Activated T-cell treated with anti-CD3 and anti-CD28 coated beads for 1 hour (primary cell): ENCODE measurements around the gene SEMA6B.
"Not testable (repeated sequence)": the region's sequence is repeated elsewhere in the genome, so short reads cannot be mapped to it uniquely, and the experiment has no call there.

Source experiments
- DNase-seq: peaks from one replicate; pipeline ENCODE4 v3.0.0-alpha.2; 2020; ENCODE audit warnings: low read depth

SEMA6B gene, protein sequence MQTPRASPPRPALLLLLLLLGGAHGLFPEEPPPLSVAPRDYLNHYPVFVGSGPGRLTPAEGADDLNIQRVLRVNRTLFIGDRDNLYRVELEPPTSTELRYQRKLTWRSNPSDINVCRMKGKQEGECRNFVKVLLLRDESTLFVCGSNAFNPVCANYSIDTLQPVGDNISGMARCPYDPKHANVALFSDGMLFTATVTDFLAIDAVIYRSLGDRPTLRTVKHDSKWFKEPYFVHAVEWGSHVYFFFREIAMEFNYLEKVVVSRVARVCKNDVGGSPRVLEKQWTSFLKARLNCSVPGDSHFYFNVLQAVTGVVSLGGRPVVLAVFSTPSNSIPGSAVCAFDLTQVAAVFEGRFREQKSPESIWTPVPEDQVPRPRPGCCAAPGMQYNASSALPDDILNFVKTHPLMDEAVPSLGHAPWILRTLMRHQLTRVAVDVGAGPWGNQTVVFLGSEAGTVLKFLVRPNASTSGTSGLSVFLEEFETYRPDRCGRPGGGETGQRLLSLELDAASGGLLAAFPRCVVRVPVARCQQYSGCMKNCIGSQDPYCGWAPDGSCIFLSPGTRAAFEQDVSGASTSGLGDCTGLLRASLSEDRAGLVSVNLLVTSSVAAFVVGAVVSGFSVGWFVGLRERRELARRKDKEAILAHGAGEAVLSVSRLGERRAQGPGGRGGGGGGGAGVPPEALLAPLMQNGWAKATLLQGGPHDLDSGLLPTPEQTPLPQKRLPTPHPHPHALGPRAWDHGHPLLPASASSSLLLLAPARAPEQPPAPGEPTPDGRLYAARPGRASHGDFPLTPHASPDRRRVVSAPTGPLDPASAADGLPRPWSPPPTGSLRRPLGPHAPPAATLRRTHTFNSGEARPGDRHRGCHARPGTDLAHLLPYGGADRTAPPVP

DNA sequence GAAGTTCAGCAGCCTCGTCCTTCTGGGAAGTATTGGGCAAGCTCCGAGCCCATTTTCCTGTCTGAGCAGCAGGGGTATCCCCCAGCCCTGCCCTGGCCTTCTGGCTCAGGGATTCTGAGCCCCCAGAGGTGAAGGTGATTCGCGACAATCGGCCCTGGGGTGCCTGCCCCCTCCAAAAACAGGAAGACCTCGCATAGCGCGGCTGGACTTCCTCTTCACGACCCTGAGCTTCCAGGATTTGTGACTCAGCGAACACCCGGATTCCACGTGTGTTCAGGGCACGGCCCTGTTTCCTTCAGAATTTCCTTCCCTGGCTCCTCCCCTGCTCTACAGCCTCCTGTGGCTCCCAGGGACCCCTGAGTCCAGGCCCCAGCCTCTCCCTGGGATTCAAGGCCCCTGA lies at the start of gene SEMA6B:
Gene SEMA6B, minus strand, starts transcription at position 116 of the 400 bp plus-strand sequence. CDS start 1,227 bp downstream, outside the sequence.
- no peak for DNase-seq

DNA sequence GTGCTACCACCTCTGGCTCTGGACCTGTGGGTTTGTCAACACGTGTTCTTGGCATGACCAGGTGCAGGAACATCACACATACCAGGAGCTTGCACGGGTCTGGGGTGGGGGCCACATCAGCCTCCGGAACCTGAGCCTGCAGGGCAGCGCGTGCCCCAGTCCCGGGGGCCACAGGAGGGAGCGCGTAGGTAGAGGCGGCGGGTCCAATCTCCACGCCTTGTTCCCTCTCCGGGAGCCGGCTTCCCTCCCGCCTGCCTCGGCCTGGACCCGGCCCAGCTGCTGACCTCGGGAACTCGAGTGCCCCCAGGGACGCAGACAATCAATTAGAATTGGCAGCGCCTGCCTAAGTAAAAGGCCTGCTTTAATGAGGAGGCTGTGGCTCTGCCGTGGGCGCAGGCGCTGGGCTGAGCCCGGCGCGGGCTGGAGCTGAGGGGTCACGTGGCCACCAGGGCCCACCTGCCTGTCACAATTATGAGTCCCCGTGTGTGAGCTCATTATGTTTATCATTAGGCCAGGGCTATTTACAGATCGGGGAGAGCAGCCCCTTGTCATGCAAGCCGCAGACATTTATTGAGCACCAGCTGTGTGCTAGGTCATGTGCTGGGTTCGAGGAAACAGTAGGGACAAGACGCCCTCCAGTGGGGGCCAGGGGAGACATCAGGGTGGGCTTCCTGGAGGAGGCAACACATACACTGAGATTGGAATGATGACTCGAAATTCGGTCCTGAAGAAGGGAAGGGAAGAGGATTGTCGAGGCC lies 47.6 kb upstream of the SEMA6B start:
- DNase-seq = no peak

DNA sequence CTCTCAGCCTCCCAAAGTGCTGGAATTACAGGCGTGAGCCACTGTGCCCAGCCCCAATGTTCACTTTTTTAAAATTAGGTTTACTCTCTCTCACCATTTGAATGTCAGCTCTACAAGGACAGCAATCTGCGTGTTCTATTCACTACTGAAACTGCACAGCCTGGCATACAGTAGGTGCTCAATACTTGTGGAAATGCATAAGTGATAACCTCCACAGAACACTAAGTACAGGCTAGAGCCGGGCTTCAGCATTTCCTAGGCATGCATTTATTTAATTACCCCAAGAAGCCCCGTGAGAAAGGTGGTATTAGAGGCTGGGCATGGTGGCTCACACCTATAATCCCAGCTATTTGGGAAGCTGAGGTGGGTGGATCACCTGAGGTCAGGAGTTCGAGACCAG lies 46.7 kb upstream of the SEMA6B start:
- DNase-seq = no peak

DNA sequence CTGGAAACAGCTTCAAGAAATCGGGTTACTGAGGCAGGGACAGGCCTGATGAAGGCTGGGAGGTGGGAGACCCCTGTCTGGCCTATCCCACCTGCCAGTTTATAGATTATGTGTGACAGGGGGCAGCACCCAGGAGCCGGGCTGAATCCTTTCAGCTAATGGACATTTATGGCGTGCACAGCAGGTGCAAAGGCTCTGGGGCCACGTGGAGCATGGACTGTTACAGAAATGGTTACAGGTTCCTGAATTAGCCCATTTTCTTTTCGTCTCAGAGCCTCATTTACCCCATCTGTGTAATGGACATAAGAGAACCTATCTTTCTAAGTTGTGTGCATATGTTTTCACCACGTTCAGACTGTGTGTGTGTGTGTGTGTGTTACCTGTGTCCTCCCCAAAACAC lies 45.4 kb upstream of the SEMA6B start:
- no peak for DNase-seq

DNA sequence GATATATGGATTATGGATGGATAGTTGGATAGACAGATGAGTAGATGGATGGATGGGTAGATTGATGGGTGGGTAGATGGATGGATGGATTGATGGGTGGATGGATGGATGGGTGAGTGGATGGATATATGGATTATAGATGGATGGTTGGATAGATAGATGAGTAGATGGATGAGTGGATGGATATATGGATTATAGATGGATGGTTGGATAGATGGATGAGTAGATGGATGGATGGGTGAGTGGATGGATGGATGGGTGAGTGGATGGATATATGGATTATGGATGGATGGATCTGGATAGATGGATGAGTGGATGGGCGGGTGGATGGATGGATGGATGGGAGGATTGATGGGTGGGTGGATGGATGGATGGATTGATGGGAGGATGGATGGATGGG lies 43.4 kb upstream of the SEMA6B start:
- DNase-seq = no peak

DNA sequence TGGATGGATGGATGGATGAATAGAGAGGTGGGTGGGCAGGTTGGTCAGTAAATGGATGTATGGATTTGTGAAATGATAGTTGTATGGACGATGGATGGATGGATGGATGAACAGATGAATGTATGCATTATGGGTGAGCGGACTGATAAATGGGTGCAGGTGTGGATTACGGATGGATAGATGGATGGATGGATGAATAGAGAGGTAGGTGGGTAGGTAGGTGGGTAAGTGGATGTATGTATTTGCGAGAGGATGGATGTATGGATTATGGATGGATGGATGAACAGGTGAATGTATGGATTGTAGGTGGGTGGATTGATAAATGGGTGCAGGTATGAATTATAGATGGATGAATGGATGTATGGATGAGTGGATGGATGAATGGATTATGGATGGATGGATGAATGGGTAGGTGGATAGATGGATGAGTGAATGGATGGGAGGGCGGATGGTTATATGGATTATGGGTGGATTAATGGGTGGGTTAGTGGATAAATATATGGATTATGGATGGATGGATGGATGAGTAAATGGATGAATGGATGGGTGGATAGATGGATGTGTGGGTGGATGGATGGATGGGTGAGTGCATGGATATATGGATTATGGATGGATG lies 42.8 kb upstream of the SEMA6B start:
- no peak for DNase-seq

DNA sequence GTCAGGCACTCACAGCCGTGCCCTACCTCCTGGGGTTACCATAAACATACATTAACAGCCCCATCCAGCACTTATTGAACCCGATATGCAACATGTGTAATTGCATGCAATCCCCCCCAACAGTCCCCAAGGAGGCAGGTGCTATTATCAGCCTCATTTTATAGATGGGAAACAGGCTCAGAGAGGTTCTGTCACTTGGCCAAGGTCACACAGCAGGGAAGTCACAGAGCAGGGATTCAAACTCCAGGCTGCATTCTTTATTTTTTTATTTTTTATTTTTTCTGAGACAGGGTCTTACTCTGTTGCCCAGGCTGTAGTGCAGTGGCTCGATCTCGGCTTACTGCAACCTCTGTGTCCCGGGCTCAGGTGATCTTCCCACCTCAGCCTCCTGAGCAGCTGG lies 41.4 kb upstream of the SEMA6B start:
- DNase-seq = no peak

DNA sequence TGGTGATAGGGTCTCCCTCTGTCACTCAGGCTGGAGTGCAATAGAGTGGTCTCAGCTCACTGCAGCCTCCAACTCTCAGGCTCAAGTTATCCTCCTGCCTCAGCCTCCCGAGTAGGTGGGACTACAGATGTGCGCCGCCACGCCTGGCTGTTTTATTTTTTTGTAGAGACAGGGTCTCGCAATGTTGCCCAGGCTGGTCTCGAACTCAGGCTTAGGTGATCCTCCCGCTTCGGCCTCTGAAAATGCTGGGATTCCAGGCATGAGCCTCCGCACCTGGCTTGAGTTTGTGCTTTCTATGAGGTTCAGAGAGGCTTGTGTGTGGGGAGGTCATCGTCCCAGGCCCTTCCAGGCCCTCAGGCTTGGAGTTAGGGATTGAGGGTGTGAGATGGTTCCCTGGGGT lies 40.6 kb upstream of the SEMA6B start:
- no peak for DNase-seq

DNA sequence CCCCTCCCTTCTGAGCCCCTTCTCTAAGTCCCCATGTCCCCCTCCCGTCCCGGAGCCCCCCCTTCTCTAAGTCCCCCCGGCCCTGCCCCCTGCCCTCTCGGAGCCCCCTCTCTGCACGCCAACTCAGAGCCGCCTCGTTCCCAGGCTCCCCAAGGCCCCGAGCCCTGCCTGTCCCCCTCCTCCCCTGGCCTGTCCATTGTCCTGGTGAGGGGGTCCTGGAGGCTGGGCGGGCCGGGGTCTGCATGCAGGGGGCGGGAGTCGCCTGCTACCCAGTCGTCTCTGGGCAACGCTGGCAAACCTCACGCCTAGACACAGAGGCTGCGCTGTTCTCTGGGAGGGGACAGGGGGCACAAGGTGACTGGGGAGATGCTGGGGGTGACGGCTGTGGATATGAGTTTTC lies 39.2 kb upstream of the SEMA6B start:
- no peak for DNase-seq

DNA sequence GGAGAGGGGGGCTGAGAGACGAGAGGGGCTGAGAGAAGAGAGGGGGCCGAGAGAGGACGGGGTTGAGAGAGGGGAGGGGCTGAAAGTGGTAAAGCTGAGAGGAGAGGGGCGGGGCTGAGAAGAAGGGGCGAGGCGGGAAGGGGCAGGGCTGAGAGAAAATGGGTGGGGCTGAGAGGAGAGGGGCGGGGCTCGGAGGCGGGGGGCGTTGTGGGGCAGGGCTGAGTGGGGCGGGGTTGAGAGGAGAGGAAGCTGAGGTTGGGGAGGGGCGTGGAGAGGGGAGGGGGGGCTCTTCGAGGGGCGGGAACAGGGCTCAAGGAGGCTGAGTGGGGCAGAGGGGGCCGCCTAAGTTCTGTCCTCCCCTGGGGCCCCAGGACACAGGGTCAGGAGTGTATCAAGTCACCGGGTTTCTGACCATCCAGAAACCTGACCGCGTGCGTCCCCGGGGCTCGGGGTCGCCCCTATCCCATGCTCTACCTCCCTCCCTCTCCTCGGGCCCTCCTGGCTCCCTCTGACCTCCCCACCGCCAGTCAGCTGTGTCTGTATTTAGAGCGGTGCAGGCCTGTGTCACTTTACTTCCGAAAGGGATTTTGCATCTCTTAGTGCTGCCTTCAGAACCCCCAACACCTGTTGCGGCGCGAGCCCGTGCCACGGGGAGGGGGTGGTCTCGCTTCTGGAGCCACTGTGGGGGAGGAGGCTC lies 38.6 kb upstream of the SEMA6B start:
- DNase-seq = peak; percentile 25

DNA sequence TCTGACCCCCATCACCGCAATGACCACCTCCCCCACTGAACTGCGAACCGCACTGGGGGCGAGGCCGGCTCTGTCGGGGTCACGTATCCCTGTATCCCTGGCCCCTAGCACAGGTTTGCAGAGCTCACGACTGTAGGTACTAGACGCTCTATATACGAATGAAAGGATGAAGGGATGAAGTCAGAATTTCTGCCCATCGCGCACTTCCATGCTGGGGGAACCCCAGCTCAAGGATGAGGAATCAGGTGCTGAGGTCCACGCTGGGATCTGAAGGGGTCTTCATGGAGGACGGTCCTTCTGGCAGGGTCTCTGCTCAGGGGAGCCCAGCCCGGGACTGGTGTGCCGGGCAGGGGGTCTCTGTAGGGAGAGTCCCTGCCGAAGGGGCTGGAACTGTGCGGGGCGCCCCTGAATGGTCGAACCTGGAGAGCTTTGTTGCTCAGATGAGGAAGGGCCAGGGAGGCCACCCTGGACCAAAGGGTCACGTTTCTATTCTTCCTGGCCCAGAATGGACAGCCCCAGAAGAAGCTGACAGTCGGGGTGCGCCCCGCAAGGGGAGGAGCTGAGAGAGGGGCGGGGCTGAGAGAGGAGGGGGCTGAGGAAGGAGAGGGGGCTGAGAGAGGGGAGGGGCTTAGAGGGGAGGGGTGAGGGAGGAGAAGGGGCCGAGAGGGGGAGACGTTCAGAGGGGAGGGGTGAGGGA lies 37.9 kb upstream of the SEMA6B start:
- no peak for DNase-seq

DNA sequence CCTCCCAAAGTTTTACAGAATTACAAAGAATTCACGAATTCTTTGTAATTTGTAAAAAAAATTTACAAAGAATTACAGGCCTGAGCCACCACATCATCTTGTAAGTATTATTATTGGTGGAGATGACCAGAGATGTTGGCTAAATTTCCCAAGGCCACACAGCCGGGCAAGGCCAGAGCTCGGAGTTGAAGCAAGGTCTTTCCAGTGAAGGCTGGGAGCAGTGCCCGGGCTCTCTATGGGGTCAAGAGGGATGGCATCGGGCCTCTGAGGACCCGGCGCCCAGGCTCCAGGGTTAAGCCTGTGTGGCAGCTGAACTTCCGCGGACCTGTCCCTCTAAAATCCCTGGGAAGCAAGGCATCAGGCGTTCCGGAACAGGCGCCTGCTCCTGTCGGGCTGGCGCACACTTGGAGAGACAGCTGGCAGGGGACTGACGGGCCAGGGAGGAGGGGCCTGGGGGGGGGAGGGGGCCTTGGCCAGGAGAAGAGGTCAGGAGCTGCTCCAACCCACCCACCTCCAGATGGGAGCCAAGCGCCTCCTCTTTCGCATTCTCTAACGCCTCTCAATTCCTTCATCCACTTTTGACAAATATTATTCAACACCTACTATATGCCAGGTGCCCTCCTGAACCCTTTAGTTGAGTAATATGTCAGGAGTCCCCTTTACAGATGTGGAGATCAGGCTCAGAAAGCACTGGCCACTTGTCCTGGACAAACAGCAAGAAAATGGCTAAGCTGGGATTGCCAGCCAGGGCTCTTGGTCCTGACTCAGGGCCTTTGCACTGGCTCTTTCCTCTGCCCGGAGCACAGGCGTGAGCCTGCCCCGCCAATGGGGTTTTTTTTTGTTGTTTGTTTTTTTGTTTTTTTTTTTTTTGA lies 36.8 kb upstream of the SEMA6B start:
- DNase-seq = no peak

DNA sequence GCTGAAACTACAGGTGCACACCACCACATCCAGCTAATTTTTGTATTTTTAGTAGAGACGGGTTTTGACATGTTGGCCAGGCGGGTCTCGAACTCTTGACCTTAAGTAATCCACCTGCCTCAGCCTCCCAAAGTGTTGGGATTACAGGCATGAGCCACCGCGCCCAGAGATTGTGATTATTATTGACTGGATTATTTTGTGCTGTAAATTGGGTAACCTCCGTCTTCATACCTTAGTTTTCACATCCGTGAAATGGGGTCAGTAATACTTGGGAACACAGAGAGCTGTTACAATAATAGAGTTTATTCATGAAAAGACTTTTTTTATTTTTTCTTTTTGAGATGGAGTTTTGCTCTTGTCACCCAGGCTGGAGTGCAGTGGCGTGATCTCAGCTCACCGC lies 35.7 kb upstream of the SEMA6B start:
- DNase-seq = not testable (repeated sequence)

DNA sequence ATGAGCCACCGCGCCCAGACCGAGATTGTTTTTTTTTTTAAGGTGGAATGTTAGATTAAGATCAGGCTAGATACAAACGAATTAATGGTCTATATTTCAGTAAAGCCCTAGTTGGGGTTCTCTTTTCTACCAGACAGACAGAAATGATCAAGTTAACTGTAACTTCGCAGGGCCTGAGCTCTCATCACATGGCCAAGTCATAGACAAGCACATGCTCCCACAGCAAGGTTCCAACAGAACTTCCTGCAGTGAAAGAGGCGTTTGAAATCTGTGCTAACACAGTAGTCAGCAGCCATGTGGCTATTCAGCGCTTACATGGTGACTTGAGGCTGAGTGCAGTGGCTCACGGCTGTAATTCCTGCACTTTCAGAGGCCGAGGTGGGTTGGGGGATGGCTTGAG lies 34.7 kb upstream of the SEMA6B start:
- DNase-seq = no peak

DNA sequence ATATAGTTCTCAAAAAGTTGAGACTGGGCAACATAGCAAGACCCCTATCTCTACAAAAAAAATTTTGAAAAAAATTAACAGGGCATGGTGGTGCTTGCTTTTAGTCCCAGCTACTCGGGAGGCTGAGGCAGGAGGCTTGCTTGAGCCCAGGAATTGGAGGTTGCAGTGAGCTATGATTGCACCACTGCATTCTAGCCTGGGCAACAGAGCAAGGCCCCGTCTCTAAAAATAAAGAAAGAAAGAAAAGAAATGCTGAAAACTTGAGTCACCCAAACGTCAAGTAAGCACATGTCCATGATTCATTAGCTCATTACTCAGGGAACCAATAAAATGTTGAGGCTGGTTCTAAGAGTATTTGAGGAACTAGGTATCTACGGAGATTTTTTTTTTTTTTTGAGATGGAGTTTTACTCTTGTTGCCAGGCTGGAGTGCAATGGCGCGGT lies 33.9 kb upstream of the SEMA6B start:
- no peak for DNase-seq

DNA sequence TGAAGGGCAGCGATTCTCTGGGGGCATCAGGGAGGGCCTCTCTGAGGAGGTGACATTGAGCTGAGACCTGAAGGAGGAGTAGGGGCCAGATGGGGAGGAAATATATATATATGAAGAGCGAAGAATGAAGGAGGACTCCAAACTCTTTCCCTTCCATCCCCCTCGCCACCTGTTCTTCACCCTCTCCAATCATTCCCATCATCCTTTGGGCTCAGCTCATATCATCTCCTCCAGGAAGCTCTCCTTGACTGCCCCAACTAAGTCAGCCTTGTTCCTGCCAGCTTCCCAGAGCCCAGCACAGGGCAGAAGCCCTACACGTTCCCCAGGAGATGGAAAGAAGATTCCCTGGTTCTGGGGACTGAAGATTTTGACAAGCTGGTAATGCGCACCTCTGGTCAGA lies 33.0 kb upstream of the SEMA6B start:
- DNase-seq = no peak

DNA sequence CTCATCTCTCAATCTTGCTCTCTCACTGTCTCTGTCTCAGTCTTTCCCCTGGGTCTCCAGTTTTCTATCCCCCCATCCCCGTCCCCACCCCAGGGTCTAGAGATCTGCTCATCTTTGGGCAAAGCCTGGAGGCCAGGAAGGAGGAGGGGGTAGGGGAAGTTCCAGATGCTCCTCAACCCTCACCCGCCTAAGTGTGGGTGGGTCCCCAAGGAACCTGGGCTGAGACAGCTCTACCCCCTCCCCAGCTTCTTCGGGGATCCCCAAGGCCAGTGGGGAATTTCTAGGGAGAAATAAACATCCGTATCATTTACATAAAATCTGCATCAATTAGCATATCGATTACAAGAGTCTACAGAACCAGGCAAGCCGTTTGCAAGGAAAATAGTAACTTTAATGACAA lies 31.8 kb upstream of the SEMA6B start:
- DNase-seq = no peak

DNA sequence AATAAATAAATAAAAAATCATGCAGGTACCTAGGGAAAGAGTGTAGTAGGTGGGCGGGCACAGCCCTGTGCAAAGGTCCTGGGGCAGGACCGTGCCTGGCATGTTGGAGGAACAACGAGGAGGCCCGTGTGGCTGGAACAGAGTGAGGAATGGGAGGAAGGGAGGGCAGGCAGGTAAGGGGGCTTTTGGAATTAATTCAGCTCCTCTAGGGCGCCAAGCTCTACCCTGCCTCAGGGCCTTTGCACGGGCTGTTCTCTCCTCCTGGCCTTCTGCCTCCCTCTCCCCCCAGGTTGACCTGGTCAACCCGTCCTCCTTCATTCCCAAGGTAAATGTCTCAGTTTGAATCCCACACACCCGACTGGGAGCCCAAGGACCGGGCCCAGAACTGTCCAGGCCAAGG lies 31.1 kb upstream of the SEMA6B start:
- DNase-seq = no peak

DNA sequence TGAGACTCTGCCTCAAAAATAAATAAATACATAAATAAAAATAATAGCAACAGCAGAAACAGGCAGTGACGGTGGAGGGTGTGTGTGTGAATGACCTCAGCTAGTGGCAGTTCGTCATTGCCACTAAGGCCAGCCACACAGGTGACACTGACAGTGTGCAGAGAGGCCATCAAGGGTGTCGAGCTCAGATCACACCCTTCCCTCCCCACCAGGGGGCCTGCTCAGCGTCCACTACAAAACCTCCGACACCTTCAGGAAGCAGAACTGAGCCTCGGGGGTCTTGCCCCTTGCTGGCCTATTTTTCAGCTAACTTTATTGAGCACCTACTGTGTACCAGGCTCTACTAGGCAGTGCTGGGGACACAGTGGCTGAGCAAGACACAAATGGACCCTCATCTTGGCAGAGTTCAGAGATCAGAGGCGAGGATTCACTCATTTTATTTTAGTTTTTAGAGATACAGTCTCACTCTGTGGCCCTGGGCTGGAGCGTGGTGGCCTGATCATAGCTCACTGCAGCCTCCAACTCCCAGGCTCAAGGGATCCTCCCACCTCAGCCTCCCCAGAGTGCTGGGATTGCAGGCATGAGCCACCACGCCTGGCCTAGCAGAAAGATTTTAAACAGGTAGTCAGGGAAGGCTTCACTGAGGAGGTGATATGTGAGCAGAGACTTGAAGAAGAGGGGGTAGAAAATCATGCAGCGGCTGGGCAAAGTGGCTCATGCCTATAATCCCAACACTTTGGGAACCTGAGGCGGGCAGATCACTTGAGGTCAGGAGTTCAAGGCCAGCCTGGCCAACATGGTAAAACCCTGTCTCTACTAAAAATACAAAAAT lies 30.3 kb upstream of the SEMA6B start:
- no peak for DNase-seq
